DND-41 (cell line): ENCODE data around the gene ESF1.

ENCODE experiments used
- ATAC-seq: fragments of 200-7000 bp; cut with Tn5 transposase; 3 replicates; pipeline ENCODE4 v1.9.1; 2021; ENCODE audit warnings: low read depth; ENCODE audit not compliant: insufficient read depth
- DNase-seq: peaks from one replicate; pipeline ENCODE4 v3.0.0-alpha.2; 2020
- H2AFZ ChIP-seq: 2 replicates; pipeline ENCODE4 v1.6.0; 2012; ENCODE audit warnings: low read depth, low read length
- H3K27ac ChIP-seq: 2 replicates; pipeline ENCODE4 v1.5.1; 2012; ENCODE audit warnings: low read length, inconsistent platforms
- H3K27me3 ChIP-seq: fragments of 200-600 bp; sonication (generic); 2 replicates; pipeline ENCODE4 v1.6.0; 2012; ENCODE audit warnings: low read length, mild to moderate bottlenecking, inconsistent platforms; ENCODE audit not compliant: insufficient read depth, poor library complexity
- H3K36me3 ChIP-seq: 2 replicates; pipeline ENCODE4 v1.5.1; 2012; ENCODE audit warnings: low read length, inconsistent platforms; ENCODE audit not compliant: insufficient read depth
- H3K4me1 ChIP-seq: 2 replicates; pipeline ENCODE4 v1.5.1; 2012; ENCODE audit warnings: mild to moderate bottlenecking, low read length; ENCODE audit not compliant: insufficient read depth
- H3K4me2 ChIP-seq: 2 replicates; pipeline ENCODE4 v1.6.0; 2012; ENCODE audit warnings: mild to moderate bottlenecking, moderate library complexity, low read length, inconsistent platforms; ENCODE audit not compliant: insufficient read depth
- H3K4me3 ChIP-seq, 2 experiments: fragments of 200-600 bp in 1 of 2; shearing (Covaris generic) in 1 of 2; 2 replicates each; pipeline ENCODE4 v1.5.1; 2012 to 2016; ENCODE audit warnings: inconsistent platforms in 2 of 2, low read length in 2 of 2, mild to moderate bottlenecking in 2 of 2, low read depth in 1 of 2, moderate library complexity in 1 of 2
- H3K79me2 ChIP-seq: 2 replicates; pipeline ENCODE4 v1.6.0; 2012; ENCODE audit warnings: low read length, inconsistent platforms; ENCODE audit not compliant: insufficient read depth
- H3K9ac ChIP-seq: 2 replicates; pipeline ENCODE4 v1.6.0; 2012; ENCODE audit warnings: low read depth, mild to moderate bottlenecking, inconsistent platforms, low read length, moderate library complexity
- H3K9me3 ChIP-seq: 2 replicates; pipeline ENCODE4 v1.5.1; 2012; ENCODE audit warnings: low read length, moderate library complexity, mild to moderate bottlenecking, inconsistent platforms; ENCODE audit not compliant: insufficient read depth, severe bottlenecking
- H4K20me1 ChIP-seq: 2 replicates; pipeline ENCODE4 v1.6.0; 2012; ENCODE audit warnings: low read length; ENCODE audit not compliant: insufficient read depth
- CTCF ChIP-seq: IDR thresholded peaks from 2 replicates; pipeline ENCODE4 v1.5.1; 2012; ENCODE audit warnings: borderline replicate concordance, low read length, moderate library complexity, mild to moderate bottlenecking; ENCODE audit not compliant: poor library complexity, severe bottlenecking; ENCODE audit errors: extremely low read depth
- EZH2 ChIP-seq: IDR thresholded peaks from 3 replicates; pipeline ENCODE4 v1.6.1; 2012; ENCODE audit warnings: borderline replicate concordance, low read depth, mild to moderate bottlenecking, moderate library complexity, low read length, inconsistent platforms; ENCODE audit not compliant: severe bottlenecking

ESF1 gene

GRCh38 chr20:13694420-13695150 lies 90.1 kb downstream of the ESF1 start:
- Histone ChIP-seq H3K4me3 (peak overlapping the region in 1 of 2 experiments; percentile 35; a peak in 1 of 4 replicates), H2AFZ (peak overlapping the region; percentile 56), H3K9me3 (peaks cover 4% of the 10 kb centered on the region), H3K4me1 (peaks cover 73% of the 10 kb centered on the region), H3K79me2 (peaks cover 13% of the 10 kb centered on the region), H4K20me1 (no peaks in the 10 kb centered on the region), H3K27ac (peak overlapping the region; percentile 92), H3K36me3 (no peaks in the 10 kb centered on the region), H3K4me2 (peak overlapping the region; percentile 58), H3K9ac (peak overlapping the region; percentile 53), H3K27me3 (no peaks in the 10 kb centered on the region)
- DNase-seq, result peak; percentile 84
- TF ChIP-seq CTCF, result peak; percentile 53
- TF ChIP-seq EZH2, result no peak
- peak; percentile 80 for ATAC-seq

GRCh38 chr20:13692802-13693736 lies 91.7 kb downstream of the ESF1 start:
- H3K4me3 ChIP-seq, result peak overlapping the region in 1 of 2 experiments; percentile 0; a peak in 1 of 4 replicates
- H3K9ac ChIP-seq, result peak overlapping the region; percentile 53
- H3K4me2 ChIP-seq, result peak overlapping the region; percentile 58
- H4K20me1 ChIP-seq, result no peaks in the 10 kb centered on the region
- peaks cover 88% of the 10 kb centered on the region for H3K4me1 ChIP-seq
- no peaks in the 10 kb centered on the region for H3K27me3 ChIP-seq
- no peak for TF ChIP-seq EZH2
- peak; percentile 14 for TF ChIP-seq CTCF
- H3K27ac ChIP-seq, result peak overlapping the region; percentile 92
- H3K9me3 ChIP-seq, result peaks cover 4% of the 10 kb centered on the region
- peaks cover 16% of the 10 kb centered on the region for H3K79me2 ChIP-seq
- peak overlapping the region; percentile 67 for H2AFZ ChIP-seq
- H3K36me3 ChIP-seq, result no peaks in the 10 kb centered on the region
- DNase-seq (peak; percentile 54), ATAC-seq (peak; percentile 27; the same call in 2 of the 3 replicates)

- no peak for ATAC-seq
- TF ChIP-seq EZH2 (no peak), CTCF (no peak)
- no peak overlapping the region; the same call in 1 of the 2 replicates for H2AFZ ChIP-seq
Observed at GRCh38 chr20:13690943-13691342, 93.8 kb downstream of the ESF1 start.

More at GRCh38 chr20:13690943-13691342, 93.8 kb downstream of the ESF1 start:
- H3K4me3 ChIP-seq, result no peak overlapping the region
- no peak overlapping the region for H3K9ac ChIP-seq
- H3K27me3 ChIP-seq, result no peaks in the 10 kb centered on the region
- H3K4me2 ChIP-seq, result no peak overlapping the region
- no peaks in the 10 kb centered on the region for H4K20me1 ChIP-seq
- DNase-seq, result no peak
- peak overlapping the region; percentile 92 for H3K27ac ChIP-seq
- peaks cover 21% of the 10 kb centered on the region for H3K79me2 ChIP-seq
- H3K36me3 ChIP-seq, result no peaks in the 10 kb centered on the region
- H3K9me3 ChIP-seq, result peaks cover 2% of the 10 kb centered on the region
- H3K4me1 ChIP-seq, result peaks cover 100% of the 10 kb centered on the region
